OCI-LY3 (cell line): ENCODE measurements around the gene PRPF4.

ENCODE experiments used
- H2AFZ ChIP-seq: fragments of 200-600, 300-600 bp; shearing (Covaris generic); 2 replicates; pipeline ENCODE4 v1.6.0; 2014; ENCODE audit warnings: antibody characterized with exemption, low read depth, low read length
- H3K27ac ChIP-seq: fragments of 200-600, 300-600 bp; sonication (generic); 2 replicates; pipeline ENCODE4 v1.5.1; 2014; ENCODE audit warnings: mild to moderate bottlenecking, low read length, moderate library complexity, mixed read lengths
- H3K27me3 ChIP-seq: fragments of 200-600, 300-600 bp; sonication (generic); 2 replicates; pipeline ENCODE4 v1.6.1; 2014; ENCODE audit warnings: low read depth, low read length, mixed read lengths
- H3K36me3 ChIP-seq: fragments of 200-600, 300-600 bp; sonication (generic); replicated peaks from 2 replicates; pipeline ENCODE3; 2014; ENCODE audit warnings: low read depth, low read length, mixed read lengths
- H3K4me1 ChIP-seq: fragments of 300-600, 200-600 bp; sonication (generic); 2 replicates; pipeline ENCODE4 v1.6.1; 2014; ENCODE audit warnings: low read length, mixed read lengths
- H3K4me2 ChIP-seq: fragments of 200-600, 300-600 bp; sonication (generic); 2 replicates; pipeline ENCODE4 v1.6.1; 2014; ENCODE audit warnings: low read length, mixed read lengths
- H3K4me3 ChIP-seq: fragments of 300-600, 200-600 bp; sonication (generic); 2 replicates; pipeline ENCODE4 v1.5.1; 2014; ENCODE audit warnings: antibody characterized with exemption, mild to moderate bottlenecking, low read length, moderate library complexity
- H3K79me2 ChIP-seq: fragments of 300-600, 200-600 bp; shearing (Covaris generic); 2 replicates; pipeline ENCODE4 v1.6.1; 2014; ENCODE audit warnings: mild to moderate bottlenecking, low read length, mixed read lengths
- H3K9ac ChIP-seq: fragments of 300-600, 200-600 bp; shearing (Covaris generic); 2 replicates; pipeline ENCODE4 v1.6.0; 2014; ENCODE audit warnings: mild to moderate bottlenecking, low read length, moderate library complexity
- H3K9me3 ChIP-seq: fragments of 200-600, 300-600 bp; shearing (Covaris generic); 2 replicates; pipeline ENCODE4 v1.6.1; 2014; ENCODE audit warnings: low read length, mixed read lengths; ENCODE audit not compliant: insufficient read depth
- H4K20me1 ChIP-seq: fragments of 200-600, 300-600 bp; sonication (generic); 2 replicates; pipeline ENCODE4 v1.6.1; 2016; ENCODE audit warnings: low read length, mixed read lengths; ENCODE audit not compliant: insufficient read depth
- CTCF ChIP-seq: fragments of 200-600, 300-600 bp; sonication (generic); IDR thresholded peaks from 2 replicates; pipeline ENCODE4 v1.5.1; 2014; ENCODE audit warnings: antibody characterized with exemption, low read length, low read depth
- EZH2phosphoT487 ChIP-seq: fragments of 200-600 bp; shearing (Covaris generic); IDR thresholded peaks from 2 replicates; pipeline ENCODE4 v1.6.1; 2018; ENCODE audit warnings: antibody characterized with exemption, mixed run types, low read depth

The PRPF4 gene

GRCh38 chr9:113237026-113237425 is 38.4 kb upstream of the PRPF4 start:
- Histone ChIP-seq H3K4me3 (no peak overlapping the region), H3K9me3 (no peaks in the 10 kb centered on the region), H3K4me1 (peaks cover 15% of the 10 kb centered on the region), H3K9ac (no peak overlapping the region), H4K20me1 (peaks cover 19% of the 10 kb centered on the region), H3K27ac (no peak overlapping the region), H2AFZ (no peak overlapping the region), H3K79me2 (0 out of 2 replicates have a peak, but pooled peaks cover 2% of the 10 kb centered on the region), H3K36me3 (no peaks in the 10 kb centered on the region), H3K4me2 (no peak overlapping the region), H3K27me3 (no peaks in the 10 kb centered on the region)
- TF ChIP-seq CTCF (no peak), EZH2phosphoT487 (no peak)

DNA sequence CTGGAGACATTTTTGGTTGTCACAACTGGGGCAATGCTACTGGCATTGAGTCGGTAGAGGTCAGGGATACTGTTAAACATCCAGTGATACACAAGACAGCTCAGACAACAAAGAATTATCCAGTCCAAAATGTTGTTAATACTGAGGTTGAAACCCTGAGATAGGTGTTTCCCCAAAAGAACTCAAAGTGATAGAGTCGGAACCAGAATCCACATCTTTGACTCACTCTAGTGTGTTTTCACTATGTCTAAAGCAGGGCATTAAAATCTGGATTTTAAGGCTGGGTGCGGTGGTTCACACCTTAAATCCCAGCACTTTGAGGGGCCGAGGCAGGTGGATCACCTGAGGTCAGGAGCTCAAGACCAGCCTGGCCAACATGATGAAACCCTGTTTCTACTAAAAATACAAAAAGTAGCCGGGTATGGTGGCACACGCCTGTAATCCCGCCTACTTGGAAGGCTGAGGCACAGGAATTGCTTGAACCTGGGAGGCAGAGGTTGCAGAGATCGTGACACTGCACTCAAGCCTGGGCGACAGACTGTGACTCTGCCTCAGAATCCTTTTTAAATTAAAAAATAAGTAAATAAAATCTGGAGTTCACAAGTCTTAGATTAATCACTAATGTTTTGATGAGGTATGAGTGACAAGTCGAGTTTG is 37.1 kb upstream of the PRPF4 start:
- H3K27me3 ChIP-seq, result no peaks in the 10 kb centered on the region

GRCh38 chr9:113238859-113239232 is 36.6 kb upstream of the PRPF4 start:
- H3K4me1 ChIP-seq, result no peaks in the 10 kb centered on the region
- H3K36me3 ChIP-seq, result no peaks in the 10 kb centered on the region
- no peak for TF ChIP-seq EZH2phosphoT487
- TF ChIP-seq CTCF, result no peak
- no peak overlapping the region for H3K9ac ChIP-seq
- no peak overlapping the region for H3K4me3 ChIP-seq
- no peak overlapping the region for H3K4me2 ChIP-seq
- H3K79me2 ChIP-seq, result 0 out of 2 replicates have a peak, but pooled peaks cover 1% of the 10 kb centered on the region
- H2AFZ ChIP-seq, result no peak overlapping the region
- no peak overlapping the region for H3K27ac ChIP-seq
- no peaks in the 10 kb centered on the region for H3K9me3 ChIP-seq
- H4K20me1 ChIP-seq, result peaks cover 10% of the 10 kb centered on the region
- H3K27me3 ChIP-seq, result no peaks in the 10 kb centered on the region

More for the DNA sequence above, 37.1 kb upstream of the PRPF4 start:
- H3K4me1 ChIP-seq, result peaks cover 2% of the 10 kb centered on the region
- H3K36me3 ChIP-seq, result no peaks in the 10 kb centered on the region
- H2AFZ ChIP-seq, result no peak overlapping the region
- TF ChIP-seq EZH2phosphoT487 (no peak), CTCF (no peak)
- H3K4me3 ChIP-seq, result no peak overlapping the region
- 0 out of 2 replicates have a peak, but pooled peaks cover 2% of the 10 kb centered on the region for H3K79me2 ChIP-seq
- H3K9me3 ChIP-seq, result no peaks in the 10 kb centered on the region
- no peak overlapping the region for H3K9ac ChIP-seq
- no peak overlapping the region for H3K4me2 ChIP-seq
- no peak overlapping the region for H3K27ac ChIP-seq
- peaks cover 15% of the 10 kb centered on the region for H4K20me1 ChIP-seq

DNA sequence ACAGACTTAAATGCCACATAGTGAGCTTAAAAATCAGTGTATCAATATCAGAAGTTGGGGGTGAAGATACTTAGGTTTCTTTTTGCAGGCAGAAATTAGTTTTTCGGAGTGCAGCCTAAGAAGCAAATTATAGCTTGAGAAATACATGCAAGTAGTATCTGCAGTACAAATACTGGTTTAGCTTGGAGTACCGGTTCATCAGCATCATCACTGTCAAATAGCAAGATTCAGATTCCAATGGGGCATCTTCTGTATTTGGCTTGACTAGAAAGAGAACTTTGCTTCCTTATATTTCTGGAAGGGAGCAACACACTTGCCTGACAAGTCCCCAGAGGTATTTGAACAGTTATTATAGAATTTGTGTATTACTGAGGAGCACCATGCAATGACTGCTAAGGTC is 34.3 kb upstream of the PRPF4 start:
- Histone ChIP-seq H3K36me3 (no peaks in the 10 kb centered on the region), H4K20me1 (peaks cover 4% of the 10 kb centered on the region), H3K4me1 (no peaks in the 10 kb centered on the region), H2AFZ (no peak overlapping the region), H3K9ac (no peak overlapping the region), H3K4me2 (no peak overlapping the region), H3K4me3 (no peak overlapping the region), H3K79me2 (no peaks in the 10 kb centered on the region), H3K9me3 (no peaks in the 10 kb centered on the region), H3K27me3 (no peaks in the 10 kb centered on the region), H3K27ac (no peak overlapping the region)
- TF ChIP-seq CTCF (no peak), EZH2phosphoT487 (no peak)
